OCI-LY7 (cell line): ENCODE data around the gene CTBP2. TPM values are rescaled to one million over a fixed set of nuclear protein-coding genes. Genes with fewer than 3 reads are reported as not detected.

Source experiments
- BruUV-seq: library from RNA; stranded (reverse); fragments of 400-500 nt; replicated peaks from 2 replicates; lab custom pipeline; 2021; lab: Mats Ljungman, UMichigan
- CTCF ChIA-PET: fragments of 300-600 bp; sonication (Branson Sonifier 250); formaldehyde crosslinking; loops from one replicate; lab custom pipeline; 2022; ENCODE audit warnings: antibody characterized with exemption; ENCODE audit not compliant: unreplicated experiment; lab: Charles Lee
- POLR2A ChIA-PET: fragments of 300-600 bp; sonication (Branson Sonifier 250); formaldehyde crosslinking; loops from one replicate; lab custom pipeline; 2022; ENCODE audit warnings: antibody characterized with exemption; lab: Charles Lee
- DNase-seq: peaks from one replicate; pipeline ENCODE4 v3.0.0-alpha.2; 2015; ENCODE audit warnings: low spot score
- H2AFZ ChIP-seq: fragments of 200-600 bp; sonication (generic), shearing (Covaris generic); 2 replicates; pipeline ENCODE4 v1.6.1; 2014; ENCODE audit warnings: mild to moderate bottlenecking, antibody characterized with exemption, low read length, moderate library complexity
- H3K27ac ChIP-seq: fragments of 200-600 bp; sonication (generic); 2 replicates; pipeline ENCODE4 v1.5.1; 2014; ENCODE audit warnings: mixed run types, low read depth, mild to moderate bottlenecking, moderate library complexity, low read length, inconsistent platforms; ENCODE audit not compliant: poor library complexity, severe bottlenecking
- H3K36me3 ChIP-seq: fragments of 200-600 bp; sonication (generic); 2 replicates; pipeline ENCODE4 v1.6.1; 2014; ENCODE audit warnings: mild to moderate bottlenecking, antibody characterized with exemption, low read length, moderate library complexity, mixed read lengths; ENCODE audit not compliant: insufficient read depth
- H3K4me1 ChIP-seq: fragments of 200-600 bp; sonication (generic); 2 replicates; pipeline ENCODE4 v1.5.1; 2014; ENCODE audit warnings: mild to moderate bottlenecking, low read length; ENCODE audit not compliant: insufficient read depth, poor library complexity, severe bottlenecking
- H3K4me2 ChIP-seq: fragments of 200-600 bp; sonication (generic); 2 replicates; pipeline ENCODE4 v1.6.1; 2014; ENCODE audit warnings: mild to moderate bottlenecking, low read length
- H3K4me3 ChIP-seq: fragments of 200-600 bp; sonication (generic); 2 replicates; pipeline ENCODE4 v1.5.1; 2014; ENCODE audit warnings: mild to moderate bottlenecking, low read depth, low read length; ENCODE audit not compliant: poor library complexity, severe bottlenecking
- H3K79me2 ChIP-seq: fragments of 200-600 bp; sonication (generic); 2 replicates; pipeline ENCODE4 v1.6.1; 2016; ENCODE audit warnings: low read depth, mild to moderate bottlenecking, low read length, moderate library complexity, mixed read lengths; ENCODE audit not compliant: insufficient read depth
- H3K9me2 ChIP-seq: fragments of 200-600 bp; sonication (generic); 2 replicates; pipeline ENCODE4 v1.6.1; 2016; ENCODE audit warnings: mild to moderate bottlenecking, low read length, mixed read lengths; ENCODE audit not compliant: insufficient read depth
- H3K9me3 ChIP-seq: fragments of 200-600 bp; sonication (generic); 2 replicates; pipeline ENCODE4 v1.6.1; 2014; ENCODE audit warnings: mild to moderate bottlenecking, mixed run types, low read length, mixed read lengths
- H4K20me1 ChIP-seq: fragments of 200-600 bp; sonication (generic); 2 replicates; pipeline ENCODE4 v1.6.1; 2014; ENCODE audit warnings: mild to moderate bottlenecking, antibody characterized with exemption, low read length, moderate library complexity, mixed read lengths; ENCODE audit not compliant: insufficient read depth
- CTCF ChIP-seq: fragments of 200-600 bp; sonication (generic); conservative IDR thresholded peaks from 2 replicates; pipeline ENCODE4 v1.5.1; 2014; ENCODE audit warnings: mild to moderate bottlenecking, antibody characterized with exemption, low read length, moderate library complexity, mixed read lengths
- EZH2phosphoT487 ChIP-seq: fragments of 200-600 bp; sonication (generic); IDR thresholded peaks from 2 replicates; pipeline ENCODE4 v1.6.1; 2018; ENCODE audit warnings: low read depth, borderline replicate concordance, mild to moderate bottlenecking, mixed run types, antibody characterized with exemption, low read length, moderate library complexity, mixed read lengths
- intact Hi-C: fragments of 100-400 bp; cut with micrococcal nuclease; formaldehyde crosslinking; loops from one replicate; pipeline ENCODE4 v1.10.0; 2022; ENCODE audit not compliant: unreplicated experiment
- total RNA-seq, 2 experiments: library from RNA; depleted of rRNA in 1 of 2; stranded (reverse); fragments of >200 nt in 1 of 2; shearing (Covaris generic) in 1 of 2; gene quantifications; 2 replicates each; pipeline ENCODE4 v1.2.3, GENCODE V29; 2014 to 2022

The CTBP2 gene
- total RNA-seq, 2 experiments from 2014 or later: not detected

- CTCF ChIA-PET: no interaction called here
- H3K4me3 ChIP-seq: no peak overlapping the region
These were observed 143.7 kb downstream of the CTBP2 start for GRCh38 chr10:125016611-125017202.

GRCh38 chr10:125016123-125016522, 144.2 kb downstream of the CTBP2 start:
- ChIA-PET CTCF (no interaction called here), POLR2A (no interaction called here)
- Histone ChIP-seq H2AFZ (no peak overlapping the region), H3K9me2 (no peaks in the 10 kb centered on the region), H4K20me1 (no peaks in the 10 kb centered on the region), H3K27ac (no peak overlapping the region), H3K4me3 (no peak overlapping the region), H3K4me2 (no peak overlapping the region), H3K79me2 (no peaks in the 10 kb centered on the region), H3K4me1 (no peaks in the 10 kb centered on the region), H3K9me3 (no peaks in the 10 kb centered on the region), H3K36me3 (no peaks in the 10 kb centered on the region)
- no peak for DNase-seq
- no TSS peak for BruUV-seq
- intact Hi-C loops: no loop called here
- TF ChIP-seq CTCF (no peak), EZH2phosphoT487 (no peak)

More at GRCh38 chr10:125016611-125017202, 143.7 kb downstream of the CTBP2 start:
- H3K79me2 ChIP-seq: no peaks in the 10 kb centered on the region
- H3K27ac ChIP-seq: no peak overlapping the region
- no peaks in the 10 kb centered on the region for H3K36me3 ChIP-seq
- no peaks in the 10 kb centered on the region for H3K9me3 ChIP-seq
- no peak for DNase-seq
- H3K4me1 ChIP-seq: no peaks in the 10 kb centered on the region
- H3K4me2 ChIP-seq: no peak overlapping the region
- no TSS peak for BruUV-seq
- POLR2A ChIA-PET: interaction anchor here (0.7 kb wide), 1 partner anchor 613 kb away, joined by 3 read pairs; no protein-coding TSS in a partner anchor
- no peak overlapping the region for H2AFZ ChIP-seq
- intact Hi-C loops: no loop called here
- no peaks in the 10 kb centered on the region for H3K9me2 ChIP-seq
- TF ChIP-seq EZH2phosphoT487 (no peak), CTCF (no peak)
- no peaks in the 10 kb centered on the region for H4K20me1 ChIP-seq

GRCh38 chr10:125015356-125015944, 144.9 kb downstream of the CTBP2 start:
- Histone ChIP-seq H3K79me2 (no peaks in the 10 kb centered on the region), H3K4me2 (no peak overlapping the region), H4K20me1 (no peaks in the 10 kb centered on the region), H2AFZ (no peak overlapping the region), H3K27ac (no peak overlapping the region), H3K9me3 (no peaks in the 10 kb centered on the region), H3K9me2 (no peaks in the 10 kb centered on the region), H3K36me3 (no peaks in the 10 kb centered on the region), H3K4me3 (no peak overlapping the region), H3K4me1 (no peaks in the 10 kb centered on the region)
- ChIA-PET POLR2A (no interaction called here), CTCF (no interaction called here)
- no peak for TF ChIP-seq EZH2phosphoT487
- no peak for TF ChIP-seq CTCF
- intact Hi-C loops: no loop called here
- no TSS peak for BruUV-seq
- no peak for DNase-seq
